H1 (cell line): ENCODE measurements around the gene ZMIZ1. TPM values are rescaled to one million over a fixed set of nuclear protein-coding genes. Genes with fewer than 3 reads are reported as not detected.

Experiments
- ATF2 ChIP-seq: IDR thresholded peaks from 2 replicates; pipeline ENCODE4 v1.6.1; 2012; ENCODE audit warnings: low read length, inconsistent platforms
- CTBP2 ChIP-seq: IDR thresholded peaks from 2 replicates; pipeline ENCODE4 v1.7.0; 2011; ENCODE audit warnings: borderline replicate concordance, mild to moderate bottlenecking, moderate library complexity, mixed read lengths, low read length; ENCODE audit not compliant: insufficient read depth, insufficient read length
- CTCF ChIP-seq, 3 experiments: IDR thresholded peaks; 1 replicate in 2 of 3; 2 replicates in 1 of 3; pipeline versions ENCODE4 v1.5.1 to v1.6.1; 2011; ENCODE audit warnings: low read length in 3 of 3, mild to moderate bottlenecking in 3 of 3, inconsistent platforms in 2 of 3, low read depth in 1 of 3, moderate library complexity in 1 of 3; ENCODE audit not compliant: insufficient read depth in 1 of 3; ENCODE audit errors: control extremely low read depth in 1 of 3
- HDAC2 ChIP-seq, 2 experiments: fragments of 300-600 bp in 1 of 2; sonication (generic) in 1 of 2; IDR thresholded peaks; 2 replicates each; pipeline ENCODE4 v1.6.1; 2011 to 2012; ENCODE audit warnings: low read depth in 2 of 2, low read length in 2 of 2, mild to moderate bottlenecking in 2 of 2, moderate library complexity in 2 of 2, borderline replicate concordance in 1 of 2, inconsistent platforms in 1 of 2
- KDM4A ChIP-seq: IDR thresholded peaks from one replicate; pipeline ENCODE4 v1.7.1; 2012; ENCODE audit warnings: low read depth, mild to moderate bottlenecking, moderate library complexity, low read length, inconsistent platforms; ENCODE audit not compliant: severe bottlenecking
- ZNF274 ChIP-seq: IDR thresholded peaks from 2 replicates; pipeline ENCODE4 v1.7.0; 2012; ENCODE audit warnings: low read length, borderline replicate concordance; ENCODE audit errors: extremely low read depth
- polyA plus RNA-seq, 7 experiments: library from polyadenylated mRNA; depleted of rRNA in 3 of 7; stranded (reverse) in 5 of 7; unstranded in 2 of 7; fragments of >200 nt in 5 of 7; fragments of 200-250 nt in 2 of 7; gene quantifications; 1 replicate in 5 of 7; 2 replicates in 1 of 7; 4 replicates in 1 of 7; pipeline versions ENCODE4 v1.2.1 to v1.2.3, GENCODE V29; 2011 to 2013; ENCODE audit warnings: missing spikeins in 2 of 7, mixed read lengths in 2 of 7
- total RNA-seq: library from RNA; stranded (reverse); fragmentation: NEBNext Ultra II Directional; extraction: Animal tissue kit (Norgen Biotek cat#: 25700); gene quantifications from 2 replicates; pipeline ENCODE4 v1.2.1, GENCODE V29; 2021

ZMIZ1 gene
- total and polyA plus RNA-seq, 2 of the 8 experiments (the other 6 are each of a cell fraction or from before 2014, with no cell fraction given), result 8.1 to 28.0 TPM

- TF ChIP-seq ATF2 (no peak), KDM4A (no peak), ZNF274 (no peak), HDAC2 (IDR thresholded peaks at IDR 0.05; ENCODE audit: borderline replicate concordance in 1 of 2, low read depth in 2 of 2, low read length in 2 of 2) (no peak), CTCF (IDR thresholded peaks at IDR 0.05; ENCODE audit: control extremely low read depth in 1 of 3, insufficient read depth in 1 of 3, low read depth in 1 of 3, low read length in 3 of 3) (no peak), CTBP2 (no peak)
- TF ChIP-seq, all 59 proteins: peak for 0
Measured at GRCh38 chr10:79350407-79351154, 281.8 kb downstream of the ZMIZ1 start (continued).
